ENCODE results near the gene RAP2C.

Gene RAP2C

DNA sequence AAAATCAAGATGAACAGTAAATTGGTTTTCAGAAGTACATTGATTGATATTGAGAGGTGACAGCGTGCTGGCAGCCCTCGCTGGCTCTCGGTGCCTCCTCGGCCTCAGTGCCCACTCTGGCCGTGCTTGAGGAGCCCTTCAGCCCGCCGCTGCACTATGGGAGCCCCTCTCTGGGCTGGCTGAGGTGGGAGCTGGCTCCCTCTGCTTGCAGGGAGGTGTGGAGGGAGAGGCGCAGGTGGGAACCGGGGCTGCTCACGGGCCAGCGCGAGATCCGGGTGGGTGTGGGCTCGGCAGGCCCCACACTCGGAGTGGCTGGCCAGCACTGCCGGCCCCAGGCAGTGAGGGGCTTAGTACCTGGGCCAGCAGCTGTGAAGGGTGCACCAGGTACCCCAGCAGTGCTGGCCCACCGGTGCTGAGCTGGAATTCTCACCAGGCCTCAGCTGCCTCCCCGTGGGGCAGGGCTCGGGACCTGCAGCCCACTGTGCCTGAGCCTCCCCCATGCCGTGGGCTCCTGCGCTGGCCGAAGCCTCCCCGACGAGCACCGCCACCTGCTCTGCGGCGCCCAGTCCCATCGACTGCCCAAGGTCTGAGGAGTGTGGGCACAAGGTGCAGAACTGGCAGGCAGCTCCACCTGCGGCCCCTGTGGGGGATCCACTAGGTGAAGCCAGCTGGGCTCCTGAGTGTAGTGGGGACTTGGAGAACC is 25.2 kb downstream of the RAP2C start:
- Histone ChIP-seq H3K27ac (ENCODE audit: low read depth, low read length) (no peak overlapping the region), H3K4me3 (ENCODE audit: low read length) (no peak overlapping the region), H3K4me1 (ENCODE audit: control insufficient read depth, low read length) (no peaks in the 10 kb centered on the region), H4K20me1 (ENCODE audit: control insufficient read depth, insufficient read depth, low read depth, low read length) (no peaks in the 10 kb centered on the region), H3K36me3 (ENCODE audit: control insufficient read depth, low read length) (no peaks in the 10 kb centered on the region), H3K4me2 (ENCODE audit: low read length) (no peak overlapping the region), H3K9me2 (replicated peaks; ENCODE audit: control insufficient read depth, low read length) (no peaks in the 10 kb centered on the region), H3F3A (ENCODE audit: control insufficient read depth, insufficient read depth) (no peaks in the 10 kb centered on the region), H3K27me3 (ENCODE audit: control insufficient read depth, low read length) (no peaks in the 10 kb centered on the region), H3K9me3 (ENCODE audit: control insufficient read depth, insufficient read depth, low read length) (no peaks in the 10 kb centered on the region), H3K79me2 (ENCODE audit: control insufficient read depth, low read length) (no peaks in the 10 kb centered on the region)
- TF ChIP-seq CTCF (IDR thresholded peaks at IDR 0.05; ENCODE audit: low read depth, low read length, poor library complexity, severe bottlenecking) (no peak), EZH2phosphoT487 (IDR thresholded peaks at IDR 0.05; ENCODE audit: borderline replicate concordance, low read length) (no peak)

DNA sequence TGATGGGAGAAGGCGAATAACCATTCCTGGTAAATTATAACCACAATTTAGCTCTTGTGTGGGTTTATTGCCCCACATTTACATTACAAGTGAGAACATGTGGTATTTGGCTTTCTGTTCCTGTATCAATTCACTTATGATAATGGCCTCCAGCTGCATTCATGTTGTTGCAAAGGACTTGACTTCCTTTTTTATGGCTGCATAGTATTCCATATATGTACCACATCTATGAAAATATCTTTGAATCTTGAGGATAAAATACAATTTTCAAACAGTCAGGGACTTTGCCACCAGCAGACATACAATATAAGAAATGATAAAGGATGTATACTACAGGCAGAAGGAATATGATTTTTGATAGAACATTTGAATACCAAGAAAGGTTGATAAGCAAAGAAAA is 27.3 kb downstream of the RAP2C start:
- no peak overlapping the region for H3K4me3 ChIP-seq (ENCODE audit: low read length)
- no peaks in the 10 kb centered on the region for H3K36me3 ChIP-seq (ENCODE audit: control insufficient read depth, low read length)
- no peaks in the 10 kb centered on the region for H3F3A ChIP-seq (ENCODE audit: control insufficient read depth, insufficient read depth)
- no peaks in the 10 kb centered on the region for H3K4me1 ChIP-seq (ENCODE audit: control insufficient read depth, low read length)
- H4K20me1 ChIP-seq (ENCODE audit: control insufficient read depth, insufficient read depth, low read depth, low read length) = no peaks in the 10 kb centered on the region
- no peaks in the 10 kb centered on the region for H3K9me2 ChIP-seq (replicated peaks; ENCODE audit: control insufficient read depth, low read length)
- no peak overlapping the region for H3K4me2 ChIP-seq (ENCODE audit: low read length)
- no peaks in the 10 kb centered on the region for H3K9me3 ChIP-seq (ENCODE audit: control insufficient read depth, insufficient read depth, low read length)
- H3K27ac ChIP-seq (ENCODE audit: low read depth, low read length) = no peak overlapping the region
- TF ChIP-seq EZH2phosphoT487 (IDR thresholded peaks at IDR 0.05; ENCODE audit: borderline replicate concordance, low read length) = no peak
- no peak for TF ChIP-seq CTCF (IDR thresholded peaks at IDR 0.05; ENCODE audit: low read depth, low read length, poor library complexity, severe bottlenecking)
- H3K27me3 ChIP-seq (ENCODE audit: control insufficient read depth, low read length) = no peaks in the 10 kb centered on the region
- H3K79me2 ChIP-seq (ENCODE audit: control insufficient read depth, low read length) = no peaks in the 10 kb centered on the region

GRCh38 chrX:132188175-132188574 is 31.1 kb downstream of the RAP2C start:
- Histone ChIP-seq H3K4me2 (ENCODE audit: low read length) (no peak overlapping the region), H3K79me2 (ENCODE audit: control insufficient read depth, low read length) (no peaks in the 10 kb centered on the region), H3K27me3 (ENCODE audit: control insufficient read depth, low read length) (no peaks in the 10 kb centered on the region), H3K9me3 (ENCODE audit: control insufficient read depth, insufficient read depth, low read length) (no peaks in the 10 kb centered on the region), H3F3A (ENCODE audit: control insufficient read depth, insufficient read depth) (no peaks in the 10 kb centered on the region), H3K36me3 (ENCODE audit: control insufficient read depth, low read length) (no peaks in the 10 kb centered on the region), H4K20me1 (ENCODE audit: control insufficient read depth, insufficient read depth, low read depth, low read length) (no peaks in the 10 kb centered on the region), H3K27ac (ENCODE audit: low read depth, low read length) (no peak overlapping the region), H3K4me1 (ENCODE audit: control insufficient read depth, low read length) (no peaks in the 10 kb centered on the region), H3K4me3 (ENCODE audit: low read length) (no peak overlapping the region), H3K9me2 (replicated peaks; ENCODE audit: control insufficient read depth, low read length) (no peaks in the 10 kb centered on the region)
- TF ChIP-seq EZH2phosphoT487 (IDR thresholded peaks at IDR 0.05; ENCODE audit: borderline replicate concordance, low read length) (no peak), CTCF (IDR thresholded peaks at IDR 0.05; ENCODE audit: low read depth, low read length, poor library complexity, severe bottlenecking) (no peak)

Measured in DOHH2 (cell line).